Activated T-helper 17 cell treated with anti-CD3 and anti-CD28 coated beads, Interleukin-2, amount 50 U/mL, for 72 hours (primary cell): Measurements from ENCODE around the gene TRIO. TPM values are rescaled to one million over a fixed set of nuclear protein-coding genes. Genes with fewer than 3 reads are reported as not detected.

ENCODE experiments used
- ATAC-seq: fragments of 150-1000 bp; cut with Tn5 transposase; replicated peaks from 2 replicates; pipeline ENCODE4 v1.10.0; 2021; ENCODE audit warnings: mild to moderate bottlenecking, moderate library complexity
- H3K27ac Mint-ChIP-seq: one replicate; pipeline ENCODE4 v1.8.0; 2022; ENCODE audit warnings: mixed read lengths
- H3K27me3 Mint-ChIP-seq: one replicate; pipeline ENCODE4 v1.8.0; 2022; ENCODE audit warnings: mixed read lengths
- H3K36me3 Mint-ChIP-seq: one replicate; pipeline ENCODE4 v1.8.0; 2022; ENCODE audit warnings: low read depth, mild to moderate bottlenecking, mixed read lengths
- H3K4me1 Mint-ChIP-seq: one replicate; pipeline ENCODE4 v1.8.0; 2022; ENCODE audit warnings: mixed read lengths
- H3K4me3 Mint-ChIP-seq: one replicate; pipeline ENCODE4 v1.8.0; 2022; ENCODE audit warnings: mild to moderate bottlenecking, mixed read lengths
- H3K9me3 Mint-ChIP-seq: one replicate; pipeline ENCODE4 v1.8.0; 2022; ENCODE audit warnings: mixed read lengths
- total RNA-seq, 2 donors: library from RNA; stranded (reverse); gene quantifications; one replicate each; pipeline ENCODE4 v1.2.3, GENCODE V29; 2022

TRIO gene
- total RNA-seq, 2 donors from 2014 or later: 13.6 to 21.5 TPM

DNA sequence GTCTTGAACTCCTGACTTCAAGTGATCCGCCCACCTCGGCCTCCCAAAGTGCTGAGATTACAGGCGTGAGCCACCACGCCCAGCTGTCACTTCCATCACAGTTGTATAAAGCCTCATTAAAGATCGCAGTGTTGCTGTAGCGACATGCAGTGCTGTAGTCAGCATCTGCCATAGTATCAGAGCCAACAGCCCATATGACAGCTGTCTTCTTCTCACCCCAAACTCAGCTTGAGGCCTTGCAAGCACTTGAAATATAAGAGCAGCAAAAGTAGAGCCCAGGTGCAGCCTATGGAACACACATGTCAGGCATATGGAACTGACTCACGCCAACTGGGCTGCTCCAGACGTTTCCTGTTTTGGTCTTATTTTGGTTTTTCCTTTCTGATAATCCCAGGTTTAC lies 167.8 kb downstream of the TRIO start:
- Mint-ChIP-seq H3K9me3 (no peaks in the 10 kb centered on the region), H3K27ac (no peak overlapping the region), H3K4me3 (no peak overlapping the region), H3K27me3 (no peaks in the 10 kb centered on the region), H3K4me1 (no peaks in the 10 kb centered on the region), H3K36me3 (no peaks in the 10 kb centered on the region)
- no peak for ATAC-seq

DNA sequence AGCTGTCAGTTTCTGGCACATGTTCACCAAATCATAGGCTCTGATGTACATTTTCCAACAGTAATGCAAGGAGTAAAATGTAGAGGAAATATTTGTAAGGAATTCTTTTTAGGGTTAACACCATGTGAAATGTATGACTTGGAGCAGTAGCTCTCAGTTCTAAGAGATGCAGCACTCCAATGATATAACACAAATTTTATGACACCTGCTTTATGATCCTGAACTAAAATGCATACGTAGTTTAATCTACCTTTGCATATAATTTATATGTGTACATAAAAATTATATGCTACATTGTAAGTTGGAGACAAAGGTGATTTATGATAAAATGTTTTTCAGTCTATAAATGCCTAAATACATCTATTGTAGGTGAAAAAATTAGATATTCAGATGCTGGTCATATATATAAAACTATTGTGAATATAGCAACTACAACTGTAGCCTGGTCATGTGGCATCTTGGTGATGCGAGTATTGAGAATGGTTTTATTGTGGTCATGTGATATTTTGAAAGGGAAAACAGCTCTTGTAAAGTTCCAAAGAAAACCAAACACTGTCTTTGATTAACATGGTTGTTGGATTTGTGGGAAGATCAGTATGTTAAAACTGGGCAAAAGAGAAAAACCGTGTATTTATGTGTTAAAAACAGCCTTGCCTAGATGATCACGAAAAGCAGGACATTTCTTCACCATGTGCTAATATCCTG lies 171.0 kb downstream of the TRIO start:
- Mint-ChIP-seq H3K27ac (no peak overlapping the region), H3K9me3 (no peaks in the 10 kb centered on the region), H3K36me3 (no peaks in the 10 kb centered on the region), H3K27me3 (peaks cover under 1% of the 10 kb centered on the region), H3K4me3 (no peak overlapping the region), H3K4me1 (no peaks in the 10 kb centered on the region)
- ATAC-seq: no peak

DNA sequence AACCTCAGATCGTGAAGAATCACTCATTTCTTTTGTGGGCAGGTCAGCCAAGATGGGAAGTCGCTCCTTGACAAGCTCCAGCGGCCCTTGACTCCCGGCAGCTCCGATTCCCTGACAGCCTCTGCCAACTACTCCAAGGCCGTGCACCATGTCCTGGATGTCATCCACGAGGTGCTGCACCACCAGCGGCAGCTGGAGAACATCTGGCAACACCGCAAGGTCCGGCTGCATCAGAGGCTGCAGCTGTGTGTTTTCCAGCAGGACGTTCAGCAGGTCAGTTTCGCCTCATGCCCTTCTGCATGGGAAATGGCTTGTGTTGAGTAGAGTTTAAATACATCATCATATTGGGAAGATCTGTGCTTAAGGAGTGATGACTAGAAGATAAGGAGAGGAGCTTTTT lies 173.3 kb downstream of the TRIO start:
- Mint-ChIP-seq H3K4me3 (no peak overlapping the region), H3K36me3 (no peaks in the 10 kb centered on the region), H3K4me1 (no peaks in the 10 kb centered on the region), H3K27ac (no peak overlapping the region), H3K27me3 (peaks cover 3% of the 10 kb centered on the region), H3K9me3 (peaks cover 7% of the 10 kb centered on the region)
- no peak for ATAC-seq

- H3K27me3 Mint-ChIP-seq: peaks cover 7% of the 10 kb centered on the region
- ATAC-seq: no peak
- H3K4me3 Mint-ChIP-seq: no peak overlapping the region
- H3K9me3 Mint-ChIP-seq: peaks cover 12% of the 10 kb centered on the region
- no peaks in the 10 kb centered on the region for H3K36me3 Mint-ChIP-seq
- H3K4me1 Mint-ChIP-seq: no peaks in the 10 kb centered on the region
- no peak overlapping the region for H3K27ac Mint-ChIP-seq
Observed at GRCh38 chr5:14319102-14319501, 176.0 kb downstream of the TRIO start.

- H3K27me3 Mint-ChIP-seq: peaks cover 7% of the 10 kb centered on the region
- no peak overlapping the region for H3K27ac Mint-ChIP-seq
- H3K4me3 Mint-ChIP-seq: no peak overlapping the region
- peaks cover 12% of the 10 kb centered on the region for H3K9me3 Mint-ChIP-seq
- H3K36me3 Mint-ChIP-seq: no peaks in the 10 kb centered on the region
- H3K4me1 Mint-ChIP-seq: no peaks in the 10 kb centered on the region
- no peak for ATAC-seq
Observed at GRCh38 chr5:14321936-14322335, 178.8 kb downstream of the TRIO start.

- H3K9me3 Mint-ChIP-seq: peaks cover 12% of the 10 kb centered on the region
- H3K27ac Mint-ChIP-seq: no peak overlapping the region
- peaks cover 7% of the 10 kb centered on the region for H3K27me3 Mint-ChIP-seq
- no peak for ATAC-seq
- no peaks in the 10 kb centered on the region for H3K4me1 Mint-ChIP-seq
- no peaks in the 10 kb centered on the region for H3K36me3 Mint-ChIP-seq
- no peak overlapping the region for H3K4me3 Mint-ChIP-seq
Observed at GRCh38 chr5:14322437-14323187, 179.5 kb downstream of the TRIO start.

GRCh38 chr5:14323466-14323865 lies 180.3 kb downstream of the TRIO start:
- Mint-ChIP-seq H3K36me3 (no peaks in the 10 kb centered on the region), H3K4me1 (no peaks in the 10 kb centered on the region), H3K9me3 (peaks cover 12% of the 10 kb centered on the region), H3K27ac (no peak overlapping the region), H3K27me3 (peaks cover 7% of the 10 kb centered on the region), H3K4me3 (no peak overlapping the region)
- no peak for ATAC-seq

DNA sequence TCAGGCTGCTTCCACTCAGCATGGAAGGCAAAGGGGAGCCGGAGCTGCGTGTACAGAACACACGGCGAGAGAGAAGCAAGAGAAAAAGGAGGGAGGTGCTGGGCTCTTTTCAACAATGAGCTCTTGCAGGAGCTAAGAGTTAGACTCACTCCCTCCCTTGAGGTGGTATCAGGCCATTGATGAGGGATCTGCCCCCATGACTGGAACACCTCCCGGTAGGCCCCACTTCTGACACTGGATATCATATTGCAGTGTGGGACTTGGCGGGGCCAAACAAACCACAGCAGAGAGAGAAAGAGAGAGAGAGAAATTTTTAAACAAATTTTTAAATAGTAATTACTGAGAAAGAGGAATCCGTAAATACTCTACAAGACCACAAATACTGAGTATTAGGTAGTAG lies 182.2 kb downstream of the TRIO start:
- Mint-ChIP-seq H3K27ac (no peak overlapping the region), H3K27me3 (peaks cover 3% of the 10 kb centered on the region), H3K4me1 (no peaks in the 10 kb centered on the region), H3K9me3 (peaks cover 12% of the 10 kb centered on the region), H3K36me3 (no peaks in the 10 kb centered on the region), H3K4me3 (no peak overlapping the region)
- no peak for ATAC-seq

DNA sequence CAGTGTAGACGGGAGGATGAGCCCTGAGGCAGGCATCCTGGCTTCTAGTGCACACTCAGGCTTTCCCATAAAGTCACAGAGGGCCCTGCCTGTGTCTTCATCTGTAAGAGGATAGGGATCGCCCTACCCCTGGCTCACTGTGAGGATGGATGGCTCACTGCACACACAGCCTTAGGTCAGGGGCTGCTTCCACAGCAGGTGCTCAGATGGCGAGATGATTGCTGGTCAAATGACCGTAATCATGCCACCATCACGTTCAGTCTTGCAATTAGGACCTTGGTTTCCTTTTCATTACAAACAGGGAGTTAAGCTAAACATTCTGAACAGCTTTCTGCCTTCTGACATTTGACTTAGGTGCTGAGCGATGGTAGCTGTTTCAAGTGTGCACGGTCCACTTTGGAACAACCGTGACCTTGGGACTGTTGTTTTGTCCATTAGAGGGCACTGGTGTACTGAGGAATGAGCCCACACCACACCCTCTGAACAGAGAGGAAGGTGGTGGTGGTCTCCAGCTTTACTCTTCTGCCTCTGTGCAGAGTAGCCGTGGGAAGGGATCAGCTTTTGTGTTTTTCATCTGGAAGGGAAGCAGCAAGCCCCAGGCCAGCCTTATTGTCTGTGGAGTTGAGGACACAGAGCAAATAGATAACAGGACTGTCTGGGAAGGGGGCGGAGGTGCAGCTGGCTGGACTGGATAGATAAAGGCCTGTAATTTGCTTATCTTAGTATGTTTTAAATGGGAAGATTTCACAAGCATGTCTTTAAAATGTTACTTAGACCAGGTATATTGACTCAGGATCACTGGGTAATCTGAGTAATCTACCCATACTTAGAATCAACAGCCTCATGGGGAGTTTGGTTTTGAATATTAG lies 183.1 kb downstream of the TRIO start:
- Mint-ChIP-seq H3K27me3 (peaks cover 3% of the 10 kb centered on the region), H3K9me3 (peaks cover 7% of the 10 kb centered on the region), H3K4me1 (no peaks in the 10 kb centered on the region), H3K36me3 (no peaks in the 10 kb centered on the region), H3K4me3 (no peak overlapping the region), H3K27ac (no peak overlapping the region)
- no peak for ATAC-seq

- no peak for ATAC-seq
- no peaks in the 10 kb centered on the region for H3K9me3 Mint-ChIP-seq
Observed at GRCh38 chr5:14327624-14328023, 184.5 kb downstream of the TRIO start.

DNA sequence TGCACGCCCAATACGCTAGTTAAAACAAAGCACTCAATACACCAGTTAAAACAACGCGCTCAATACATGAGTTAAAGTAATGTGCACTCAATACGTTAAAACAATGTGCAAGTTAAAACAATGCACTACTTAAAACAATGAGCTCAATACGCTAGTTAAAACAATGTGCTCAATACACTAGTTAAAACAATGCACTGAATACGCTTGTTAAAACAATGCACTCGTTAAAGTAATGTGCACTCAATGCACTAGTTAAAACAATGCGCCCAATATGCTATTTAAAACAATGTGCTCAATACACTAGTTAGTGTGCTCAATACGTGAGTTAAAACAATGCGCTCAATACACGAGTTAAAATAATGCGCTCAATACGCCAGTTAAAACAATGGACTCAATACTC lies 185.0 kb downstream of the TRIO start:
- H3K4me3 Mint-ChIP-seq: no peak overlapping the region
- no peaks in the 10 kb centered on the region for H3K4me1 Mint-ChIP-seq
- H3K36me3 Mint-ChIP-seq: no peaks in the 10 kb centered on the region
- no peak overlapping the region for H3K27ac Mint-ChIP-seq
- no peaks in the 10 kb centered on the region for H3K27me3 Mint-ChIP-seq
- no peaks in the 10 kb centered on the region for H3K9me3 Mint-ChIP-seq
- no peak for ATAC-seq

More at GRCh38 chr5:14327624-14328023, 184.5 kb downstream of the TRIO start:
- Mint-ChIP-seq H3K36me3 (no peaks in the 10 kb centered on the region), H3K4me1 (no peaks in the 10 kb centered on the region), H3K4me3 (no peak overlapping the region), H3K27me3 (no peaks in the 10 kb centered on the region), H3K27ac (no peak overlapping the region)

GRCh38 chr5:14330291-14330690 lies 187.1 kb downstream of the TRIO start:
- no peaks in the 10 kb centered on the region for H3K36me3 Mint-ChIP-seq
- H3K27me3 Mint-ChIP-seq: no peaks in the 10 kb centered on the region
- H3K27ac Mint-ChIP-seq: no peak overlapping the region
- H3K4me3 Mint-ChIP-seq: no peak overlapping the region
- ATAC-seq: no peak
- H3K9me3 Mint-ChIP-seq: no peaks in the 10 kb centered on the region
- no peaks in the 10 kb centered on the region for H3K4me1 Mint-ChIP-seq

GRCh38 chr5:14330729-14331385 lies 187.7 kb downstream of the TRIO start:
- no peaks in the 10 kb centered on the region for H3K27me3 Mint-ChIP-seq
- H3K27ac Mint-ChIP-seq: no peak overlapping the region
- no peaks in the 10 kb centered on the region for H3K36me3 Mint-ChIP-seq
- no peaks in the 10 kb centered on the region for H3K9me3 Mint-ChIP-seq
- no peak overlapping the region for H3K4me3 Mint-ChIP-seq
- H3K4me1 Mint-ChIP-seq: no peaks in the 10 kb centered on the region
- ATAC-seq: no peak

DNA sequence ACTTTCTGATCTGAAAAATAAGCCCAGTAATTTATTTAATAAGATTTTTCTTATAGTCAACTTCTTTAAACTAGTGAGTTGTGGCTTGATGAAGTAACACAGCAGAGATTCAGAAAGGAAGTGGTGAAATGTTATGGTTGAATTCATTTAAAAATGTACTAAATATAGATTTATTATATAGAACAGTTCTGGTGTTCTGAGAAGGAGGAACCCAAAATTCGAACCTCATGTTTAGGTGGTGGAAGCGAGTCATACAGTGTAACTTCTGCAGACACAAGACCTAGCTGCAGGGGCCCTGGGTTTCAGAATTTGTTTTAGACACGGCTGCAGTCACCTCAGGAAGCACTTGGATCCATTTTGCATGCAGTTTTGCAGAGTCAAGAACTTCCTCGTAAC lies 188.2 kb downstream of the TRIO start:
- no peaks in the 10 kb centered on the region for H3K9me3 Mint-ChIP-seq
- no peaks in the 10 kb centered on the region for H3K36me3 Mint-ChIP-seq
- no peaks in the 10 kb centered on the region for H3K4me1 Mint-ChIP-seq
- no peak overlapping the region for H3K4me3 Mint-ChIP-seq
- H3K27me3 Mint-ChIP-seq: no peaks in the 10 kb centered on the region
- no peak overlapping the region for H3K27ac Mint-ChIP-seq
- peak; percentile 35 for ATAC-seq
